Measurements from ENCODE around the gene SOCS7.

DNA sequence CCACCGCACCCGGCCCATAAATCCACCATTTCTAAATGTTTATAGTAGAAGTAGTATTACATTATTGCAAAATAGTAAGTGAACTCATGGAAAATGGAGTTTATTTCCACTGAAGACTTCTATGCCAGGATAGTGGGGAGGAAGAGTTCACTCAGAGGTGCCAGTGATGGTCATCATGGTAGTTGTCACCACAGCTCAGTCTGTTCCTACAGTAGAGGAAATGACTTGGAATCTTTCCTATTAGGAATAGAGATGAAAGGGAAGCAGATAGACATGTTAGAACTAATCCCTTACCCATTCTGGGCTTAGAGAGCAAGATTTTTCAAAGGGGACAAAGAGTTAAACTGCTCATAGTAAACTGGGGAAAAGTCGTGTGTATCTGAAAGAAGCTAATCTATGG lies 34.6 kb upstream of the SOCS7 start:
- no peak for TF ChIP-seq POLR2AphosphoS5 (IDR thresholded peaks at IDR 0.05; ENCODE audit: low read length)
- TF ChIP-seq NFYB (IDR thresholded peaks at IDR 0.05; ENCODE audit: insufficient read depth, low read depth, low read length), result no peak
- TF ChIP-seq, protein P1, sequence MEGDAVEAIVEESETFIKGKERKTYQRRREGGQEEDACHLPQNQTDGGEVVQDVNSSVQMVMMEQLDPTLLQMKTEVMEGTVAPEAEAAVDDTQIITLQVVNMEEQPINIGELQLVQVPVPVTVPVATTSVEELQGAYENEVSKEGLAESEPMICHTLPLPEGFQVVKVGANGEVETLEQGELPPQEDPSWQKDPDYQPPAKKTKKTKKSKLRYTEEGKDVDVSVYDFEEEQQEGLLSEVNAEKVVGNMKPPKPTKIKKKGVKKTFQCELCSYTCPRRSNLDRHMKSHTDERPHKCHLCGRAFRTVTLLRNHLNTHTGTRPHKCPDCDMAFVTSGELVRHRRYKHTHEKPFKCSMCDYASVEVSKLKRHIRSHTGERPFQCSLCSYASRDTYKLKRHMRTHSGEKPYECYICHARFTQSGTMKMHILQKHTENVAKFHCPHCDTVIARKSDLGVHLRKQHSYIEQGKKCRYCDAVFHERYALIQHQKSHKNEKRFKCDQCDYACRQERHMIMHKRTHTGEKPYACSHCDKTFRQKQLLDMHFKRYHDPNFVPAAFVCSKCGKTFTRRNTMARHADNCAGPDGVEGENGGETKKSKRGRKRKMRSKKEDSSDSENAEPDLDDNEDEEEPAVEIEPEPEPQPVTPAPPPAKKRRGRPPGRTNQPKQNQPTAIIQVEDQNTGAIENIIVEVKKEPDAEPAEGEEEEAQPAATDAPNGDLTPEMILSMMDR (IDR thresholded peaks at IDR 0.05 in 2 of 3, conservative IDR thresholded peaks at IDR 0.05 in 1 of 3; ENCODE audit: control insufficient read depth in 2 of 3, extremely low read depth in 1 of 3, insufficient read depth in 1 of 3, low read depth in 3 of 3, low read length in 3 of 3), result no peak
- TF ChIP-seq JUNB (IDR thresholded peaks at IDR 0.05), result no peak

Measured in GM12878 (cell line).